H9 (cell line): Measurements from ENCODE around the gene EIF3A. TPM values are rescaled to one million over a fixed set of nuclear protein-coding genes. Genes with fewer than 3 reads are reported as not detected.

Experiments used
- DNase-seq: peaks from one replicate; pipeline ENCODE4 v3.0.0-alpha.2; 2017
- H2AFZ ChIP-seq: one replicate; pipeline ENCODE4 v1.6.1; 2013; ENCODE audit warnings: mild to moderate bottlenecking, low read length, control low read depth, moderate library complexity
- H2AK5ac ChIP-seq: 2 replicates; pipeline ENCODE4 v1.6.1; 2013; ENCODE audit warnings: low read length, control low read depth, mixed read lengths; ENCODE audit not compliant: insufficient read length
- H2BK120ac ChIP-seq: one replicate; pipeline ENCODE4 v1.6.1; 2013; ENCODE audit warnings: low read depth, mild to moderate bottlenecking, low read length, control low read depth, inconsistent platforms; ENCODE audit not compliant: poor library complexity, severe bottlenecking
- H2BK12ac ChIP-seq: 2 replicates; pipeline ENCODE4 v1.6.1; 2013; ENCODE audit warnings: low read length, control low read depth, mixed read lengths, low read depth; ENCODE audit not compliant: insufficient read length
- H2BK15ac ChIP-seq: 2 replicates; pipeline ENCODE4 v1.6.1; 2013; ENCODE audit warnings: low read depth, low read length, control low read depth
- H2BK20ac ChIP-seq: one replicate; pipeline ENCODE4 v1.6.1; 2013; ENCODE audit warnings: low read depth, mild to moderate bottlenecking, low read length, control low read depth, inconsistent platforms; ENCODE audit not compliant: poor library complexity, severe bottlenecking
- H2BK5ac ChIP-seq: 2 replicates; pipeline ENCODE4 v1.6.1; 2013; ENCODE audit warnings: low read length, control low read depth, mixed read lengths; ENCODE audit not compliant: insufficient read length
- H3K14ac ChIP-seq: 2 replicates; pipeline ENCODE4 v1.6.1; 2013; ENCODE audit warnings: low read length, control low read depth; ENCODE audit not compliant: insufficient read depth
- H3K18ac ChIP-seq: 2 replicates; pipeline ENCODE4 v1.6.1; 2013; ENCODE audit warnings: low read depth, mild to moderate bottlenecking, mixed read lengths, low read length, control low read depth; ENCODE audit not compliant: insufficient read length
- H3K23ac ChIP-seq: 2 replicates; pipeline ENCODE4 v1.6.1; 2013; ENCODE audit warnings: low read length, control low read depth, mixed read lengths, low read depth; ENCODE audit not compliant: insufficient read length
- H3K23me2 ChIP-seq: 2 replicates; pipeline ENCODE4 v1.6.1; 2013; ENCODE audit warnings: low read depth, mild to moderate bottlenecking, mixed read lengths, low read length, control low read depth; ENCODE audit not compliant: insufficient read length, poor library complexity, severe bottlenecking
- H3K27ac ChIP-seq: 2 replicates; pipeline ENCODE4 v1.5.1; 2013; ENCODE audit warnings: low read length, control low read depth, mixed read lengths, low read depth; ENCODE audit not compliant: insufficient read length
- H3K27me3 ChIP-seq: 2 replicates; pipeline ENCODE4 v1.6.1; 2013; ENCODE audit warnings: low read length, control low read depth, inconsistent platforms; ENCODE audit not compliant: insufficient read depth
- H3K4ac ChIP-seq: 2 replicates; pipeline ENCODE4 v1.6.1; 2013; ENCODE audit warnings: low read depth, mild to moderate bottlenecking, control low read depth, inconsistent platforms, low read length, moderate library complexity
- H3K4me1 ChIP-seq: 2 replicates; pipeline ENCODE4 v1.6.1; 2013; ENCODE audit warnings: low read length, control low read depth, inconsistent platforms; ENCODE audit not compliant: insufficient read depth
- H3K4me2 ChIP-seq: 2 replicates; pipeline ENCODE4 v1.6.1; 2013; ENCODE audit warnings: low read length, control low read depth, mixed read lengths; ENCODE audit not compliant: insufficient read length, insufficient read depth
- H3K56ac ChIP-seq: 2 replicates; pipeline ENCODE4 v1.6.1; 2013; ENCODE audit warnings: low read depth, mild to moderate bottlenecking, mixed read lengths, low read length, control low read depth; ENCODE audit not compliant: insufficient read length
- H3K79me1 ChIP-seq: 2 replicates; pipeline ENCODE4 v1.6.1; 2013; ENCODE audit warnings: low read depth, mild to moderate bottlenecking, moderate library complexity, low read length, control low read depth, inconsistent platforms; ENCODE audit not compliant: insufficient read depth, poor library complexity, severe bottlenecking
- H3K79me2 ChIP-seq: 2 replicates; pipeline ENCODE4 v1.6.1; 2013; ENCODE audit warnings: low read length, control low read depth, inconsistent platforms; ENCODE audit not compliant: insufficient read depth
- H3K9ac ChIP-seq: 2 replicates; pipeline ENCODE4 v1.6.1; 2013; ENCODE audit warnings: low read length, control low read depth, mixed read lengths; ENCODE audit not compliant: insufficient read length; ENCODE audit errors: extremely low read depth
- H3K9me3 ChIP-seq: one replicate; pipeline ENCODE4 v1.6.1; 2013; ENCODE audit warnings: low read depth, low read length, inconsistent platforms; ENCODE audit not compliant: control insufficient read depth
- H3T11ph ChIP-seq: one replicate; pipeline ENCODE4 v1.6.1; 2013; ENCODE audit warnings: mild to moderate bottlenecking, low read length, control low read depth, inconsistent platforms
- H4K20me1 ChIP-seq: one replicate; pipeline ENCODE4 v1.6.1; 2013; ENCODE audit not compliant: control insufficient read depth, insufficient read length, insufficient read depth
- H4K5ac ChIP-seq: 2 replicates; pipeline ENCODE4 v1.6.1; 2013; ENCODE audit warnings: low read depth, mild to moderate bottlenecking, mixed read lengths, low read length, control low read depth; ENCODE audit not compliant: insufficient read length
- H4K8ac ChIP-seq: replicated peaks from 2 replicates; pipeline ENCODE4 v1.6.1; 2013; ENCODE audit warnings: low read length, control low read depth, mixed read lengths, low read depth; ENCODE audit not compliant: insufficient read length
- H4K91ac ChIP-seq: 2 replicates; pipeline ENCODE4 v1.6.1; 2013; ENCODE audit warnings: low read depth, mild to moderate bottlenecking, moderate library complexity, mixed read lengths, low read length, control low read depth; ENCODE audit not compliant: insufficient read length
- H3K27ac Mint-ChIP-seq, 3 experiments: 2 replicates in 2 of 3; 3 replicates in 1 of 3; pipeline ENCODE4 v1.8.0; 2020 to 2021; ENCODE audit warnings: mixed read lengths in 3 of 3, mild to moderate bottlenecking in 1 of 3, moderate library complexity in 1 of 3
- H3K27me3 Mint-ChIP-seq: 2 replicates; pipeline ENCODE4 v1.8.0; 2021; ENCODE audit warnings: low read depth, mild to moderate bottlenecking, moderate library complexity, mixed read lengths
- H3K36me3 Mint-ChIP-seq, 3 experiments: 2 replicates in 2 of 3; 3 replicates in 1 of 3; pipeline ENCODE4 v1.8.0; 2020 to 2021; ENCODE audit warnings: low read depth in 3 of 3, mixed read lengths in 3 of 3; ENCODE audit not compliant: insufficient read depth in 1 of 3
- H3K4me1 Mint-ChIP-seq, 2 experiments: 2 replicates each; pipeline ENCODE4 v1.8.0; 2020; ENCODE audit warnings: mixed read lengths in 2 of 2
- H3K4me3 Mint-ChIP-seq, 2 experiments: 2 replicates in 1 of 2; 3 replicates in 1 of 2; pipeline ENCODE4 v1.8.0; 2020 to 2021; ENCODE audit warnings: mild to moderate bottlenecking in 2 of 2, mixed read lengths in 2 of 2, moderate library complexity in 1 of 2
- H3K9me3 Mint-ChIP-seq, 2 experiments: 2 replicates in 1 of 2; 3 replicates in 1 of 2; pipeline ENCODE4 v1.8.0; 2020; ENCODE audit warnings: mild to moderate bottlenecking in 2 of 2, mixed read lengths in 2 of 2, moderate library complexity in 1 of 2
- WGBS: extraction: QIAGEN DNeasy Blood & Tissue Kit; methylation state at CpG from one replicate; pipeline ENCODE4 v1.1.7; 2013; ENCODE audit warnings: missing lambda C conversion rate, low lambda C conversion rate, mixed read lengths; ENCODE audit not compliant: insufficient read length; ENCODE audit errors: extremely low coverage; 5-methylcytosine and 5-hydroxymethylcytosine counted together
- total RNA-seq: library from RNA; stranded (reverse); gene quantifications from 2 replicates; pipeline ENCODE4 v1.2.1, GENCODE V29; 2021
- TF ChIP-seq, protein P1 (sequence below): fragments of 200-600 bp; sonication (generic); conservative IDR thresholded peaks from 3 replicates; pipeline ENCODE4 v1.8.0; 2021; ENCODE audit warnings: antibody characterized with exemption, mild to moderate bottlenecking

Gene EIF3A
- total RNA-seq, 1 experiment from 2014 or later = 206 TPM

DNA sequence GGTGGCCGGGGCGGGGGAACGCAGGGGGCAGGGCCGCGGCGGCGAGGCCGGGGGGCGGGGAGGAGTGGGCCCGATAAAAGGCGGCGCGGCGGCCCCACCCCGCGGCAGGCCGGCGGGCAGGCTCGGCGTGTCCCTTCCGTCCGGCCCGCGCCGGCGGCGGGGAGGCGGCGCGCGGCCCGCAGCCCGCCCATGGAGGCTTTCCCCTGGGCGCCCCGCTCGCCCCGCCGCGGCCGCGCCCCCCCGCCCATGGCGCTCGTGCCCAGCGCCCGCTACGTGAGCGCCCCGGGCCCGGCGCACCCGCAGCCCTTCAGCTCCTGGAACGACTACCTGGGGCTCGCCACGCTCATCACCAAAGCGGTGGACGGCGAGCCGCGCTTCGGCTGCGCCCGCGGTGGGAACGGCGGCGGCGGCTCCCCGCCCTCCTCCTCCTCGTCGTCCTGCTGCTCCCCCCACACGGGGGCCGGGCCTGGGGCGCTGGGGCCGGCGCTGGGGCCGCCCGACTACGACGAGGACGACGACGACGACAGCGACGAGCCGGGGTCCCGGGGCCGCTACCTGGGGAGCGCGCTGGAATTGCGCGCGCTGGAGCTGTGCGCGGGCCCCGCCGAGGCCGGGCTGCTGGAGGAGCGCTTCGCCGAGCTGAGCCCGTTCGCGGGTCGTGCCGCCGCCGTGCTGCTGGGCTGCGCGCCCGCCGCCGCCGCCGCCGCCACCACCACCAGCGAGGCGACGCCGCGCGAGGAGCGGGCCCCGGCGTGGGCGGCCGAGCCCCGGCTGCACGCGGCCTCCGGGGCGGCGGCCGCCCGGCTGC is 50.8 kb downstream of the EIF3A start, which contains the start of gene NANOS1:
Gene NANOS1, plus strand, starts transcription at position 102 of the 808 bp plus-strand sequence. Its CDS starts 88 bp downstream, at position 190.
- Histone ChIP-seq H4K8ac (no peak within 1 kb of the TSS), H2BK12ac (no peak within 1 kb of the TSS), H2BK15ac (no peak within 1 kb of the TSS), H3K23ac (no peak within 1 kb of the TSS), H2AK5ac (no peak within 1 kb of the TSS), H3K27me3 (no peaks in the 10 kb centered on the region), H3K9me3 (no peaks in the 10 kb centered on the region), H2AFZ (no peak within 1 kb of the TSS), H3K79me2 (no peaks in the 10 kb centered on the region), H3K9ac (no peak within 1 kb of the TSS), H2BK20ac (no peak within 1 kb of the TSS), H4K91ac (no peak within 1 kb of the TSS), H3K4ac (no peak within 1 kb of the TSS), H2BK120ac (no peak within 1 kb of the TSS), H3K18ac (no peak within 1 kb of the TSS), H3K14ac (no peak within 1 kb of the TSS), H3K27ac (no peak within 1 kb of the TSS), H3K4me1 (no peaks in the 10 kb centered on the region; the same call in 1 of the 2 replicates), H3K79me1 (no peaks in the 10 kb centered on the region), H3T11ph (no peak within 1 kb of the TSS), H3K23me2 (peaks cover 7% of the 10 kb centered on the region), H2BK5ac (no peak within 1 kb of the TSS), H3K4me2 (peak within 1 kb of the TSS; percentile 90), H3K56ac (no peak within 1 kb of the TSS), H4K20me1 (no peaks in the 10 kb centered on the region), H4K5ac (no peak within 1 kb of the TSS)
- no CpG with 5 or more reads among the region's 136 CpGs for WGBS
- Mint-ChIP-seq H3K4me1 (peaks cover 23 to 32% of the 10 kb centered on the region in 2 experiments), H3K36me3 (peaks cover 10 to 24% (median 12%) of the 10 kb centered on the region in 3 experiments; a peak in 6 of 7 replicates), H3K27ac (no peak within 1 kb of the TSS), H3K27me3 (peaks cover 2% of the 10 kb centered on the region; the same call in 1 of the 2 replicates), H3K9me3 (no peaks in the 10 kb centered on the region), H3K4me3 (peak within 1 kb of the TSS; percentile 64 to 81)
- TF ChIP-seq, protein P1, sequence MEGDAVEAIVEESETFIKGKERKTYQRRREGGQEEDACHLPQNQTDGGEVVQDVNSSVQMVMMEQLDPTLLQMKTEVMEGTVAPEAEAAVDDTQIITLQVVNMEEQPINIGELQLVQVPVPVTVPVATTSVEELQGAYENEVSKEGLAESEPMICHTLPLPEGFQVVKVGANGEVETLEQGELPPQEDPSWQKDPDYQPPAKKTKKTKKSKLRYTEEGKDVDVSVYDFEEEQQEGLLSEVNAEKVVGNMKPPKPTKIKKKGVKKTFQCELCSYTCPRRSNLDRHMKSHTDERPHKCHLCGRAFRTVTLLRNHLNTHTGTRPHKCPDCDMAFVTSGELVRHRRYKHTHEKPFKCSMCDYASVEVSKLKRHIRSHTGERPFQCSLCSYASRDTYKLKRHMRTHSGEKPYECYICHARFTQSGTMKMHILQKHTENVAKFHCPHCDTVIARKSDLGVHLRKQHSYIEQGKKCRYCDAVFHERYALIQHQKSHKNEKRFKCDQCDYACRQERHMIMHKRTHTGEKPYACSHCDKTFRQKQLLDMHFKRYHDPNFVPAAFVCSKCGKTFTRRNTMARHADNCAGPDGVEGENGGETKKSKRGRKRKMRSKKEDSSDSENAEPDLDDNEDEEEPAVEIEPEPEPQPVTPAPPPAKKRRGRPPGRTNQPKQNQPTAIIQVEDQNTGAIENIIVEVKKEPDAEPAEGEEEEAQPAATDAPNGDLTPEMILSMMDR = no peak
- peak; percentile 53 for DNase-seq
